Measurements from ENCODE around the gene MT4.
A peak's percentile ranks its signal among the peaks of the same experiment; 100 is the strongest.

Gene MT4

DNA sequence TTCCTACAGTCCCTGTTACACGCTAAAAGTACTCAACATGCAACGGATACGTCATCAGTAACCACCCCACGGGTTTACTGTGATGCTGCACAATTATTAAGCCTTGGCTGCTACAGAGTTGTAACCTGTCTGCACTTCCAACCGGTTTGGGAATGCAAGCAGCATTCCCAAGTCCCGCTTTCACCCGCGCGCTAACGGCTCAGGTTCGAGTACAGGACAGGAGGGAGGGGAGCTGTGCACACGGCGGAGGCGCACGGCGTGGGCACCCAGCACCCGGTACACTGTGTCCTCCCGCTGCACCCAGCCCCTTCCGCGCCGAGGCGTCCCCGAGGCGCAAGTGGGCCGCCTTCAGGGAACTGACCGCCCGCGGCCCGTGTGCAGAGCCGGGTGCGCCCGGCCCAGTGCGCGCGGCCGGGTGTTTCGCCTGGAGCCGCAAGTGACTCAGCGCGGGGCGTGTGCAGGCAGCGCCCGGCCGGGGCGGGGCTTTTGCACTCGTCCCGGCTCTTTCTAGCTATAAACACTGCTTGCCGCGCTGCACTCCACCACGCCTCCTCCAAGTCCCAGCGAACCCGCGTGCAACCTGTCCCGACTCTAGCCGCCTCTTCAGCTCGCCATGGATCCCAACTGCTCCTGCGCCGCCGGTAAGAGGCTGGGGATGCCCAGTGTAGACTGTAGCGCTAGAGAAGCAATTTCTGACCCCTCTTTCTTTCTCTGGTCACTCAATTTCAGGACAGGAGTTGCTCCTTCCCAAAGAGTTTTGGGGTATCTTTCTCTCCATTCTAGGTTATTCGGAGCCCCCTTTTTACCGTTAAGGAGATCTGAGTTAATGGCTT is 43.4 kb downstream of the MT4 start, which contains the start of gene MT2A (continued):
- TF ChIP-seq ZIC2 (tag by site-specific recombination; IDR thresholded peaks at IDR 0.05) = no peak
- TF ChIP-seq ZNF514 (tag by site-specific recombination; IDR thresholded peaks at IDR 0.05) = no peak
- no peak for TF ChIP-seq ZNF830 (tag by site-specific recombination; IDR thresholded peaks at IDR 0.05; ENCODE audit: low read depth)
- peak; percentile 44; the same call in 1 of the 2 replicates for TF ChIP-seq ZNF768 (tag by site-specific recombination; IDR thresholded peaks at IDR 0.05)
- peak; percentile 89 for TF ChIP-seq ZNF660 (tag by site-specific recombination; IDR thresholded peaks at IDR 0.05)
- no peak for TF ChIP-seq YY1 (tag by site-specific recombination; IDR thresholded peaks at IDR 0.05)
- no peak for TF ChIP-seq GFI1B (tag by site-specific recombination; IDR thresholded peaks at IDR 0.05)
- TF ChIP-seq ZNF221 (tag by site-specific recombination; IDR thresholded peaks at IDR 0.05; ENCODE audit: borderline replicate concordance) = no peak
- TF ChIP-seq, protein P1, sequence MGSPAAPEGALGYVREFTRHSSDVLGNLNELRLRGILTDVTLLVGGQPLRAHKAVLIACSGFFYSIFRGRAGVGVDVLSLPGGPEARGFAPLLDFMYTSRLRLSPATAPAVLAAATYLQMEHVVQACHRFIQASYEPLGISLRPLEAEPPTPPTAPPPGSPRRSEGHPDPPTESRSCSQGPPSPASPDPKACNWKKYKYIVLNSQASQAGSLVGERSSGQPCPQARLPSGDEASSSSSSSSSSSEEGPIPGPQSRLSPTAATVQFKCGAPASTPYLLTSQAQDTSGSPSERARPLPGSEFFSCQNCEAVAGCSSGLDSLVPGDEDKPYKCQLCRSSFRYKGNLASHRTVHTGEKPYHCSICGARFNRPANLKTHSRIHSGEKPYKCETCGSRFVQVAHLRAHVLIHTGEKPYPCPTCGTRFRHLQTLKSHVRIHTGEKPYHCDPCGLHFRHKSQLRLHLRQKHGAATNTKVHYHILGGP (tag by site-specific recombination; IDR thresholded peaks at IDR 0.05) = no peak
- TF ChIP-seq, protein P2, sequence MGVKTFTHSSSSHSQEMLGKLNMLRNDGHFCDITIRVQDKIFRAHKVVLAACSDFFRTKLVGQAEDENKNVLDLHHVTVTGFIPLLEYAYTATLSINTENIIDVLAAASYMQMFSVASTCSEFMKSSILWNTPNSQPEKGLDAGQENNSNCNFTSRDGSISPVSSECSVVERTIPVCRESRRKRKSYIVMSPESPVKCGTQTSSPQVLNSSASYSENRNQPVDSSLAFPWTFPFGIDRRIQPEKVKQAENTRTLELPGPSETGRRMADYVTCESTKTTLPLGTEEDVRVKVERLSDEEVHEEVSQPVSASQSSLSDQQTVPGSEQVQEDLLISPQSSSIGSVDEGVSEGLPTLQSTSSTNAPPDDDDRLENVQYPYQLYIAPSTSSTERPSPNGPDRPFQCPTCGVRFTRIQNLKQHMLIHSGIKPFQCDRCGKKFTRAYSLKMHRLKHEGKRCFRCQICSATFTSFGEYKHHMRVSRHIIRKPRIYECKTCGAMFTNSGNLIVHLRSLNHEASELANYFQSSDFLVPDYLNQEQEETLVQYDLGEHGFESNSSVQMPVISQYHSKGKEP (tag by site-specific recombination; IDR thresholded peaks at IDR 0.05) = peak; percentile 83
- TF ChIP-seq, protein P3, sequence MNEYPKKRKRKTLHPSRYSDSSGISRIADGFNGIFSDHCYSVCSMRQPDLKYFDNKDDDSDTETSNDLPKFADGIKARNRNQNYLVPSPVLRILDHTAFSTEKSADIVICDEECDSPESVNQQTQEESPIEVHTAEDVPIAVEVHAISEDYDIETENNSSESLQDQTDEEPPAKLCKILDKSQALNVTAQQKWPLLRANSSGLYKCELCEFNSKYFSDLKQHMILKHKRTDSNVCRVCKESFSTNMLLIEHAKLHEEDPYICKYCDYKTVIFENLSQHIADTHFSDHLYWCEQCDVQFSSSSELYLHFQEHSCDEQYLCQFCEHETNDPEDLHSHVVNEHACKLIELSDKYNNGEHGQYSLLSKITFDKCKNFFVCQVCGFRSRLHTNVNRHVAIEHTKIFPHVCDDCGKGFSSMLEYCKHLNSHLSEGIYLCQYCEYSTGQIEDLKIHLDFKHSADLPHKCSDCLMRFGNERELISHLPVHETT (tag by site-specific recombination; IDR thresholded peaks at IDR 0.05) = no peak
- no peak for TF ChIP-seq ZNF175 (tag by site-specific recombination; IDR thresholded peaks at IDR 0.05)
- no peak for TF ChIP-seq ZNF677 (tag by site-specific recombination; IDR thresholded peaks at IDR 0.05)
- peak; percentile 39 for TF ChIP-seq PRDM1 (tag by site-specific recombination; IDR thresholded peaks at IDR 0.05)
- TF ChIP-seq, protein P4, sequence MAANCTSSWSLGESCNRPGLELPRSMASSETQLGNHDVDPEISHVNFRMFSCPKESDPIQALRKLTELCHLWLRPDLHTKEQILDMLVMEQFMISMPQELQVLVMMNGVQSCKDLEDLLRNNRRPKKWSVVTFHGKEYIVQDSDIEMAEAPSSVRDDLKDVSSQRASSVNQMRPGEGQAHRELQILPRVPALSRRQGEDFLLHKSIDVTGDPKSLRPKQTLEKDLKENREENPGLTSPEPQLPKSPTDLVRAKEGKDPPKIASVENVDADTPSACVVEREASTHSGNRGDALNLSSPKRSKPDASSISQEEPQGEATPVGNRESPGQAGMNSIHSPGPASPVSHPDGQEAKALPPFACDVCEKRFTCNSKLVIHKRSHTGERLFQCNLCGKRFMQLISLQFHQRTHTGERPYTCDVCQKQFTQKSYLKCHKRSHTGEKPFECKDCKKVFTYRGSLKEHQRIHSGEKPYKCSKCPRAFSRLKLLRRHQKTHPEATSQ (tag by site-specific recombination; IDR thresholded peaks at IDR 0.05) = no peak
- TF ChIP-seq ZNF473 (tag by site-specific recombination; IDR thresholded peaks at IDR 0.05) = no peak
- 0 out of 2 replicates have a peak, but pooled peaks have one; percentile 14 for TF ChIP-seq ZNF792 (tag by site-specific recombination; IDR thresholded peaks at IDR 0.05)
- no peak for TF ChIP-seq GLI4 (tag by site-specific recombination; IDR thresholded peaks at IDR 0.05)
- TF ChIP-seq, protein P5, sequence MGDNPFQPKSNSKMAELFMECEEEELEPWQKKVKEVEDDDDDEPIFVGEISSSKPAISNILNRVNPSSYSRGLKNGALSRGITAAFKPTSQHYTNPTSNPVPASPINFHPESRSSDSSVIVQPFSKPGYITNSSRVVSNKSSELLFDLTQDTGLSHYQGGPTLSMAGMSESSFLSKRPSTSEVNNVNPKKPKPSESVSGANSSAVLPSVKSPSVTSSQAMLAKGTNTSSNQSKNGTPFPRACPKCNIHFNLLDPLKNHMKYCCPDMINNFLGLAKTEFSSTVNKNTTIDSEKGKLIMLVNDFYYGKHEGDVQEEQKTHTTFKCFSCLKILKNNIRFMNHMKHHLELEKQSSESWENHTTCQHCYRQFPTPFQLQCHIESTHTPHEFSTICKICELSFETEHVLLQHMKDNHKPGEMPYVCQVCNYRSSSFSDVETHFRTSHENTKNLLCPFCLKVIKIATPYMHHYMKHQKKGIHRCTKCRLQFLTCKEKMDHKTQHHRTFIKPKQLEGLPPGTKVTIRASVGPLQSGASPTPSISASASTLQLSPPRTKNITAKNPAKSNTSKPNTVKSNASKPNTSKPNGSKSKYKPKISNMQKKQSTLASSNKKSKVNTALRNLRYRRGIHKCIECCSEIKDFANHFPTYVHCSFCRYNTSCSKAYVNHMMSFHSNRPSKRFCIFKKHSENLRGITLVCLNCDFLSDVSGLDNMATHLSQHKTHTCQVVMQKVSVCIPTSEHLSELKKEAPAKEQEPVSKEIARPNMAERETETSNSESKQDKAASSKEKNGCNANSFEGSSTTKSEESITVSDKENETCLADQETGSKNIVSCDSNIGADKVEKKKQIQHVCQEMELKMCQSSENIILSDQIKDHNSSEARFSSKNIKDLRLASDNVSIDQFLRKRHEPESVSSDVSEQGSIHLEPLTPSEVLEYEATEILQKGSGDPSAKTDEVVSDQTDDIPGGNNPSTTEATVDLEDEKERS (tag by site-specific recombination; IDR thresholded peaks at IDR 0.05) = no peak
- no peak for TF ChIP-seq ZFP69B (tag by site-specific recombination; IDR thresholded peaks at IDR 0.05)
- no peak for TF ChIP-seq MYNN (tag by site-specific recombination; IDR thresholded peaks at IDR 0.05; ENCODE audit: borderline replicate concordance)
- peak; percentile 51; the same call in 1 of the 2 replicates for TF ChIP-seq TRIM28 (IDR thresholded peaks at IDR 0.05; ENCODE audit: borderline replicate concordance, low read length)
- TF ChIP-seq KLF16 (tag by site-specific recombination; IDR thresholded peaks at IDR 0.05) = peak; percentile 63; the same call in 1 of the 2 replicates
- TF ChIP-seq ZBTB20 (tag by site-specific recombination; IDR thresholded peaks at IDR 0.05) = peak; percentile 26; the same call in 1 of the 2 replicates
- TF ChIP-seq, protein P6, sequence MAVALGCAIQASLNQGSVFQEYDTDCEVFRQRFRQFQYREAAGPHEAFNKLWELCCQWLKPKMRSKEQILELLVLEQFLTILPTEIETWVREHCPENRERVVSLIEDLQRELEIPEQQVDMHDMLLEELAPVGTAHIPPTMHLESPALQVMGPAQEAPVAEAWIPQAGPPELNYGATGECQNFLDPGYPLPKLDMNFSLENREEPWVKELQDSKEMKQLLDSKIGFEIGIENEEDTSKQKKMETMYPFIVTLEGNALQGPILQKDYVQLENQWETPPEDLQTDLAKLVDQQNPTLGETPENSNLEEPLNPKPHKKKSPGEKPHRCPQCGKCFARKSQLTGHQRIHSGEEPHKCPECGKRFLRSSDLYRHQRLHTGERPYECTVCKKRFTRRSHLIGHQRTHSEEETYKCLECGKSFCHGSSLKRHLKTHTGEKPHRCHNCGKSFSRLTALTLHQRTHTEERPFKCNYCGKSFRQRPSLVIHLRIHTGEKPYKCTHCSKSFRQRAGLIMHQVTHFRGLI (tag by site-specific recombination; IDR thresholded peaks at IDR 0.05) = peak; percentile 67; the same call in 1 of the 2 replicates
- no peak for TF ChIP-seq ZBTB7A (tag by site-specific recombination; IDR thresholded peaks at IDR 0.05; ENCODE audit: low read depth)
- TF ChIP-seq REPIN1 (tag by site-specific recombination; IDR thresholded peaks at IDR 0.05; ENCODE audit: low read depth) = no peak
- TF ChIP-seq ZNF132 (tag by site-specific recombination; IDR thresholded peaks at IDR 0.05; ENCODE audit: borderline replicate concordance) = no peak
- no peak for TF ChIP-seq ZNF266 (tag by site-specific recombination; IDR thresholded peaks at IDR 0.05; ENCODE audit: low read depth)
- TF ChIP-seq ZNF560 (tag by site-specific recombination; IDR thresholded peaks at IDR 0.05; ENCODE audit: borderline replicate concordance) = no peak
